TTC549 (cell line): Measurements from ENCODE around the gene OTOGL.
"Not testable (repeated sequence)": the region's sequence is repeated elsewhere in the genome, so short reads cannot be mapped to it uniquely, and the experiment has no call there.

Experiments used
- FAIRE-seq: peaks from 2 replicates; lab custom pipeline; 2012; peaks lifted over from hg19 to GRCh38; lab: Jason Lieb, UNC

The OTOGL gene

GRCh38 chr12:80291108-80291754 lies 191.9 kb downstream of the OTOGL start:
- FAIRE-seq: no peak

- no peak for FAIRE-seq
Measured at GRCh38 chr12:80293347-80293746, 194.0 kb downstream of the OTOGL start.

GRCh38 chr12:80293759-80294158 lies 194.4 kb downstream of the OTOGL start:
- no peak for FAIRE-seq

DNA sequence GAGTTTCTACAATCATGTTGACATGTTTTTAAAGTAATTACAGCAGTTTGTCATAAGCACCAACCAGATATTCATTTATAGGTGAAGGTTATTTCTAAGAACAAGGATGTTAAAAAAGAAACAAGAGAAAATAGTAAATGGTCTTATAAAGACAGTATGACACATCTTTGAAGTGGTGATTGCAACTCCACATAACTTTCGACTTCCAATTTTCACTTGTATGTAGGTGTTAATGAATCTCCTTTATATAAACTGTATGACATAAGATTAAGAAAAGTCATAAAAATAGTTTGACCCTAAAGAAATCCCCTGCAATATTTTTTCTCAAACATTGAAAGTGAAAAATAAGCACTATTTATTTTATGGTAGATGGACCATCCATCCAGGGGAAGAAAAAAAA lies 199.9 kb downstream of the OTOGL start:
- FAIRE-seq: no peak

GRCh38 chr12:80299976-80300375 lies 200.6 kb downstream of the OTOGL start:
- no peak for FAIRE-seq

GRCh38 chr12:80307436-80307835 lies 208.1 kb downstream of the OTOGL start:
- FAIRE-seq: not testable (repeated sequence)

- no peak for FAIRE-seq
Measured at GRCh38 chr12:80313209-80313608, 213.9 kb downstream of the OTOGL start.

- no peak for FAIRE-seq
Measured at GRCh38 chr12:80314741-80315140, 215.4 kb downstream of the OTOGL start.

GRCh38 chr12:80316222-80316621 lies 216.9 kb downstream of the OTOGL start:
- FAIRE-seq: no peak

DNA sequence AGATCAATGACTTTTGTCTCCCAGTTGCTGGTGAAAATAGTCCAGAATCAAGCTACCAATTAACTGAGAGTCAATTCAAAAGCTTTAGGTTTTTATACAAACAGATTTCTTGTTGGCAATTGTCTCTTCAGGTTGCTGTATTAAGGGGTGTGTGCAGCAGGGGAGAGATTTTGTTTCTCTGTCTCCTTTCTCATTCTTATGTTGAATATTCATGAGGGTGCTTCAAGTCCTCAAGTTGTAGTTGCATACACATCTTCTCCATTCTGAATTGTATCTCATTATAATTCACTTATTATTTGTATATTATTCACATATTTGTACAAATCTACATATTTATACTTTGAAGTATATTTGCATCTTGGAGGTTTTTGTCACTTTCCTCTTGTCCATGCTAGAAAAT lies 218.0 kb downstream of the OTOGL start:
- no peak for FAIRE-seq

DNA sequence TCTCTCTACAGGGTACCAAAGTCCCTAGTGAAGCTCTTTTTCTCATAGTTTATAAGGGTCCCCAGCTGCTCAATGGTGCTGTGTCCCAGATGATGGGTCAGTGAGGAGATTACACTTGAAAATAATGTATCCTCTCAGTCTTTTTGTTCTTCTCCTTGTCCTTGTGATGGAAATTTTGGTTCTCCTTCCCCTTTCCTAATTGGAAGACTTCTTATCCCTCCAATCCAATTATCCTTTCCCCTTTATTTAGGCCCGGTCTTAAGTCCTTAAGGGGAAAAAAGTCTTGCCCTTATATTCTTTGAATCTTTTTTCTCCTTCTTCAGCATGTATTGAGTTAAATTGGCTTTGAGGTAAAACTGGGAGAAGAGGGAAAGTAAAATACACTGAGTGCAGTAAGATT lies 218.6 kb downstream of the OTOGL start:
- FAIRE-seq: no peak

GRCh38 chr12:80320121-80320678 lies 220.9 kb downstream of the OTOGL start:
- FAIRE-seq: no peak

- no peak for FAIRE-seq
Measured at GRCh38 chr12:80321653-80322052, 222.3 kb downstream of the OTOGL start.

DNA sequence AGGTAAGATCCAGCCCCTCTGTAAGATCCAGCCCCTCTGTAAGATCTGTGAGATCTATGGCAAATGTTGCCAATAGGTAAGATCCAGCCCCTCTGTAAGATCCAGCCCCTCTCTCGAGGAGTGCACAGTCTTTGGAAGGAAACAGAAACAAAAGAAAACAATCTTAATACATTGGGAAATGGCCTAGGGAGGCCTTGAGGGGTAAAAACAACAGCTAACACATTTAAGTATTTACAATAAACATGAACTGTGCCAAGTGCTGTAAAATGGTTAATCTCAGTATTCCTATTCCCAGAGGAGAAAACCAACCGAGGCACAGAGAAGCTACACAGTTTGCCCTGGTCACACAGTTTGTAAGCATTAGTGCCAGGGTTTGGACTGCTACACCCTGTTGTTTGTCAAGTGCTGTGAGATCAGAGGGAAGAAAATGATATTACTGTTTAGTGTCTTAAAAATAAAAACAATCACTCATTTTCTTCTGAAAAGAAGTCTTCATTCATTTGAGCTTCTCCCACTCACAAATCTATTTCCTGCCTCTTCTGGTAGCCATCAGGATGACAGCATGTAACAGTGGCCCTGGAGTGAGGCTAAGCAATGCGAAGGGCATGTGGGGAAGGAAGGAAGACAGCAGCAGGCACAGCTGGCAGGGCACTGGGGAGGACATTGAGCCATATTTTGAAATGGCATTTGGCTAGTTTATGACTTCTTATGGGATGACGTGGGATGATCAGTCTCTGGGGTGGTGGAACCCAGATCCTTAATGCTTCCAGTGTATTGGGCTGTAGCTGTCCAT lies 226.0 kb downstream of the OTOGL start:
- FAIRE-seq: no peak

- FAIRE-seq: no peak
Measured at GRCh38 chr12:80332827-80333226, 233.5 kb downstream of the OTOGL start.

DNA sequence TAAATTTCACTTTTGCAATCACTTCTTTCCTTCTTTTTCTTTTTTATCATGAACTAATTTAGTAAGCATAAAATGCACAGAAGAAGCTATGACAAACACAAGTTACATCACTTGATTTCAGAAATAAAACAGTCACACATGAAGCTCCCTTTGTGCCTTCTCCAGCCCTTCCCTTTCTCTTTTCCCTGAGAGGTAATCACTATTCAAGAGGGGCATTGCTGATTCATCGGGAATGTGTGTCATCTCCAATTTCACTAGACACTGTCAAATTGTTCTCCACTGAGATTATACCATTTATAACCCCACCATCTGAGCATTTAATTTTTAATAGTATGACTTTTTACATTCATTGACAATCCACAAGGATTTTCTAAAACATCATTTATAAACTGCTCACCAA lies 253.1 kb downstream of the OTOGL start:
- FAIRE-seq: no peak

DNA sequence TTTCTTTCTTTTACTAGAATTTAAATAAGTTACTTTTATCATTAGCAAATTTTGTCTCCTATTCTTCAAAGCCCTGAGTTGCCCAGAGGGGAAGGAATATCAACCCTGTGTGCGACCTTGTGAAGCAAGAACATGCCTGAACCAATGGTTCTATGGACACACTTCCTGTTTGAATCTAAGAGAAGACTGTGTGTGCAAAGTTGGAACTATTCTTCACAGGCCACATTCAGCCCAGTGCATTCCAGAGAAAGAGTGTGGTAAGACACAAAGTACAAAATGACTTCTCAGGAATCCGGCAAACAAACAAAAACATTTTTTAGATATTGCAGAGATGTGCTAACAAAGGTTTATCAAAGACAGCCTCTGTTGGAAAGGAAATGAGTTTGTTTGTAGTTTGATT lies 253.9 kb downstream of the OTOGL start:
- no peak for FAIRE-seq

- no peak for FAIRE-seq
Measured at GRCh38 chr12:80356097-80356496, 256.8 kb downstream of the OTOGL start.

- no peak for FAIRE-seq
Measured at GRCh38 chr12:80359703-80360102, 260.4 kb downstream of the OTOGL start.

DNA sequence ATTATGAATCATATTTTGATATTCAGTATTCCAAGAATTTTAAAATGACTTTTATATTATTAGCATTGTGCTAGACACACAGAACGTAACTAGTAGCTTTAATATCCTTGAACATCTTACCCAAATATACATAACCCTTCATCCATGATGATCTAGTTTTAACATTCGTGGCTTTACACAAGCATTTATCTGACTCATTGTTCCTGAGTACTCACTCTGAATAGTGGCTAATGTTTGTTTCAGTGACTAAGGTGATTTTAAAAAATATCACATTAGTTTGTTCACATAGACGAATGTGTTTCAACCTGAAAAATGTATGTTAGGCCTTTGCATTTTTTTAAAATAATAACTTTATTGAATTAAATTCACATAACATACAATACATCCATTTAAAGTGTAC lies 264.7 kb downstream of the OTOGL start:
- no peak for FAIRE-seq

GRCh38 chr12:80373666-80374065 lies 274.3 kb downstream of the OTOGL start:
- no peak for FAIRE-seq

DNA sequence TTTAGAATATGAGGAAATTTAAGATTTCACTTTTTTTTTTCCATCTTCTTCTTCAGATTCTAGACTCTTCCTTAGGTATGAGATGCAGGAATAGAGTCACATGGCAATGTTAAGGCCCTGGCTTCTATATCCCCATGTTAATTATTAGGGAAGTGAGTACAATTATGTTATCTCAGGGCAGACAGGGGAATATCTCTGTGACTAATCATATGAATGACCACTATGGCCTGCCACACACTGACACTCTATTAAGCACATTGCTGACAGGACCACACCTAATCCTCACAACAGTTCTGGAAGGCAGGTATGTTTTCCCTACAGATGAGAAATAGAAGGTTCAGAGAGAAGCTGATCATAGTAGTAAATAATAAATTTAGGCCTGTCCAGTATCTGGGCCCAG lies 275.3 kb downstream of the OTOGL start:
- no peak for FAIRE-seq

GRCh38 chr12:80377140-80377794 lies 277.9 kb downstream of the OTOGL start:
- no peak for FAIRE-seq
